ENCODE measurements around the gene SRRT.

The SRRT gene

GRCh38 chr7:100878685-100879084 is 3.8 kb downstream of the SRRT start:
- TF ChIP-seq ZNF707 (tag by site-specific recombination; IDR thresholded peaks at IDR 0.05) (no peak), ZNF121 (tag by site-specific recombination; IDR thresholded peaks at IDR 0.05) (0 out of 2 replicates have a peak, but pooled peaks have one; percentile 46), PRDM1 (tag by site-specific recombination; IDR thresholded peaks at IDR 0.05) (peak; percentile 92), ZNF366 (tag by site-specific recombination; conservative IDR thresholded peaks at IDR 0.05) (peak; percentile 91)
- CTCF ChIA-PET, result interaction anchor here (1.3 to 1.4 kb wide), 2 partner anchors 9 to 16 kb away, joined by 4 read pairs; no protein-coding TSS in a partner anchor
- no peaks in the 10 kb centered on the region for H3K4me1 ChIP-seq (ENCODE audit: control insufficient read depth, insufficient read depth, low read length)

GRCh38 chr7:100879685-100880261 is 4.9 kb downstream of the SRRT start:
- Histone ChIP-seq H3K27ac (ENCODE audit: extremely low read depth, low read depth, low read length) (no peak overlapping the region), H3K4me1 (ENCODE audit: control insufficient read depth, insufficient read depth, low read length) (no peaks in the 10 kb centered on the region), H3K9me3 (ENCODE audit: control insufficient read depth, insufficient read depth, low read depth, low read length) (no peaks in the 10 kb centered on the region), H3K4me3 (ENCODE audit: low read depth, low read length) (no peak overlapping the region), H3K36me3 (ENCODE audit: control insufficient read depth in 2 of 2, insufficient read depth in 1 of 2, low read length in 2 of 2) (peaks cover 64 to 86% of the 10 kb centered on the region in 2 experiments)
- ChIA-PET CTCF (interaction anchor here (0.7 to 1.4 kb wide), 2 partner anchors 8 to 9 kb away, joined by 3 to 4 read pairs; no protein-coding TSS in a partner anchor), POLR2A (interaction anchor here (8.1 kb wide), 1 partner anchor 8 kb away, joined by 198 read pairs; the partner anchor contains the start of gene UFSP1)
- TF ChIP-seq ZSCAN16 (tag by site-specific recombination; IDR thresholded peaks at IDR 0.05) (no peak), ZNF600 (tag by site-specific recombination; IDR thresholded peaks at IDR 0.05) (0 out of 2 replicates have a peak, but pooled peaks have one; percentile 25), PATZ1 (tag by site-specific recombination; IDR thresholded peaks at IDR 0.05) (no peak), ZNF341 (tag by site-specific recombination; IDR thresholded peaks at IDR 0.05; ENCODE audit: low read depth) (peak; percentile 40), SP2 (tag by site-specific recombination; IDR thresholded peaks at IDR 0.05) (0 out of 2 replicates have a peak, but pooled peaks have one; percentile 28), ZNF513 (tag by site-specific recombination; IDR thresholded peaks at IDR 0.05) (peak; percentile 66; the same call in 1 of the 2 replicates)

More at GRCh38 chr7:100878685-100879084, 3.8 kb downstream of the SRRT start:
- H3K9me3 ChIP-seq (ENCODE audit: control insufficient read depth, insufficient read depth, low read depth, low read length), result no peaks in the 10 kb centered on the region
- POLR2A ChIA-PET, result interaction anchor here (8.1 kb wide), 1 partner anchor 9 kb away, joined by 198 read pairs; the partner anchor contains the start of gene UFSP1
- H3K4me3 ChIP-seq (ENCODE audit: low read depth, low read length), result no peak overlapping the region
- no peak overlapping the region for H3K27ac ChIP-seq (ENCODE audit: extremely low read depth, low read depth, low read length)
- peaks cover 53 to 77% of the 10 kb centered on the region in 2 experiments for H3K36me3 ChIP-seq (ENCODE audit: control insufficient read depth in 2 of 2, insufficient read depth in 1 of 2, low read length in 2 of 2)

GRCh38 chr7:100880645-100881044 is 5.7 kb downstream of the SRRT start:
- Histone ChIP-seq H3K4me1 (ENCODE audit: control insufficient read depth, insufficient read depth, low read length) (no peaks in the 10 kb centered on the region), H3K27ac (ENCODE audit: extremely low read depth, low read depth, low read length) (no peak overlapping the region), H3K9me3 (ENCODE audit: control insufficient read depth, insufficient read depth, low read depth, low read length) (no peaks in the 10 kb centered on the region), H3K4me3 (ENCODE audit: low read depth, low read length) (no peak overlapping the region), H3K36me3 (ENCODE audit: control insufficient read depth in 2 of 2, insufficient read depth in 1 of 2, low read length in 2 of 2) (peaks cover 70 to 94% of the 10 kb centered on the region in 2 experiments)
- TF ChIP-seq SALL2 (tag by site-specific recombination; IDR thresholded peaks at IDR 0.05; ENCODE audit: borderline replicate concordance) (no peak), FEZF1 (tag by site-specific recombination; IDR thresholded peaks at IDR 0.05) (no peak), ZNF19 (tag by site-specific recombination; IDR thresholded peaks at IDR 0.05; ENCODE audit: low read depth) (no peak), ZNF571 (tag by site-specific recombination; IDR thresholded peaks at IDR 0.05) (no peak), ZNF670 (tag by site-specific recombination; IDR thresholded peaks at IDR 0.05; ENCODE audit: low read depth) (no peak), ZEB2 (tag by site-specific recombination; IDR thresholded peaks at IDR 0.05) (no peak), SP7 (tag by site-specific recombination; IDR thresholded peaks at IDR 0.05) (no peak), ZNF561 (tag by site-specific recombination; IDR thresholded peaks at IDR 0.05; ENCODE audit: borderline replicate concordance) (no peak), ZNF473 (tag by site-specific recombination; IDR thresholded peaks at IDR 0.05) (no peak)
- CTCF ChIA-PET, result interaction anchor here (0.5 kb wide), 1 partner anchor 86 kb away, joined by 3 read pairs; no protein-coding TSS in a partner anchor
- POLR2A ChIA-PET, result interaction anchor here (0.6 to 8.1 kb wide), 2 partner anchors 7 to 368 kb away, joined by 9 to 198 read pairs; partner anchors contain the start of gene UFSP1

Data from HEK293 (cell line).